Stimulated activated CD4-positive, alpha-beta T cell treated with anti-CD3 and anti-CD28 coated beads, Interleukin-15, amount 100 ng/mL, for 24 hours (primary cell): ENCODE data around the gene BCAR3.

Source experiments
- DNase-seq: peaks from one replicate; pipeline ENCODE4 v3.0.0-alpha.2; 2020

Gene BCAR3

GRCh38 chr1:93531193-93531592 lies 150.4 kb downstream of the BCAR3 start:
- DNase-seq, result no peak

- no peak for DNase-seq
Measured at GRCh38 chr1:93528412-93528811, 153.2 kb downstream of the BCAR3 start.

GRCh38 chr1:93526431-93526830 lies 155.2 kb downstream of the BCAR3 start:
- no peak for DNase-seq

GRCh38 chr1:93525431-93525830 lies 156.2 kb downstream of the BCAR3 start:
- DNase-seq, result no peak

GRCh38 chr1:93522721-93523120 lies 158.9 kb downstream of the BCAR3 start:
- DNase-seq, result no peak

GRCh38 chr1:93521618-93522017 lies 160.0 kb downstream of the BCAR3 start:
- DNase-seq, result no peak

- no peak for DNase-seq
Measured at GRCh38 chr1:93519199-93519829, 162.3 kb downstream of the BCAR3 start.

- no peak for DNase-seq
Measured at GRCh38 chr1:93518516-93518915, 163.1 kb downstream of the BCAR3 start.

GRCh38 chr1:93516164-93516563 lies 165.5 kb downstream of the BCAR3 start:
- DNase-seq, result peak; percentile 12
